Measurements from ENCODE around the gene CDH13.

DNA sequence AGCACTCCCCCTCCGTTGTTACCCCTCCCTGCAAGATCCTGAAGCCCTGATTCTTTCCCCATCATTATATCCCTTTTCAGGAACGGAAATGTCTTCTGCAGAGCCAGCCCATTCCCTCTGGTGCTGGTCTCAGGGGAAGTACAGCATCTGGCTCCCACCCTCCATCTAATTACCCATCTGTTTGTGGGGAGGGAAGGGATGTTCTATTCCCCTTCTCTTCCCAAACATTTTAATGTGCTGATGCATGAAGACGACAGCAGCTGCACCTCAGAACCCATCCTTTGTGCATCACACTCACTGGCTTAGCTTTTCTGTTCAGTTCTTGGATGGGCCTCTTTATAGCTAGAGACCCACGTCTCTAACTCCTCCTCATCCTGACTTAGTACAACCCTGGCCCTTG is 367.2 kb downstream of the CDH13 start:
- no peak for TF ChIP-seq POLR2AphosphoS2 (IDR thresholded peaks at IDR 0.05; ENCODE audit: low read depth, low read length)
- TF ChIP-seq, protein P1, sequence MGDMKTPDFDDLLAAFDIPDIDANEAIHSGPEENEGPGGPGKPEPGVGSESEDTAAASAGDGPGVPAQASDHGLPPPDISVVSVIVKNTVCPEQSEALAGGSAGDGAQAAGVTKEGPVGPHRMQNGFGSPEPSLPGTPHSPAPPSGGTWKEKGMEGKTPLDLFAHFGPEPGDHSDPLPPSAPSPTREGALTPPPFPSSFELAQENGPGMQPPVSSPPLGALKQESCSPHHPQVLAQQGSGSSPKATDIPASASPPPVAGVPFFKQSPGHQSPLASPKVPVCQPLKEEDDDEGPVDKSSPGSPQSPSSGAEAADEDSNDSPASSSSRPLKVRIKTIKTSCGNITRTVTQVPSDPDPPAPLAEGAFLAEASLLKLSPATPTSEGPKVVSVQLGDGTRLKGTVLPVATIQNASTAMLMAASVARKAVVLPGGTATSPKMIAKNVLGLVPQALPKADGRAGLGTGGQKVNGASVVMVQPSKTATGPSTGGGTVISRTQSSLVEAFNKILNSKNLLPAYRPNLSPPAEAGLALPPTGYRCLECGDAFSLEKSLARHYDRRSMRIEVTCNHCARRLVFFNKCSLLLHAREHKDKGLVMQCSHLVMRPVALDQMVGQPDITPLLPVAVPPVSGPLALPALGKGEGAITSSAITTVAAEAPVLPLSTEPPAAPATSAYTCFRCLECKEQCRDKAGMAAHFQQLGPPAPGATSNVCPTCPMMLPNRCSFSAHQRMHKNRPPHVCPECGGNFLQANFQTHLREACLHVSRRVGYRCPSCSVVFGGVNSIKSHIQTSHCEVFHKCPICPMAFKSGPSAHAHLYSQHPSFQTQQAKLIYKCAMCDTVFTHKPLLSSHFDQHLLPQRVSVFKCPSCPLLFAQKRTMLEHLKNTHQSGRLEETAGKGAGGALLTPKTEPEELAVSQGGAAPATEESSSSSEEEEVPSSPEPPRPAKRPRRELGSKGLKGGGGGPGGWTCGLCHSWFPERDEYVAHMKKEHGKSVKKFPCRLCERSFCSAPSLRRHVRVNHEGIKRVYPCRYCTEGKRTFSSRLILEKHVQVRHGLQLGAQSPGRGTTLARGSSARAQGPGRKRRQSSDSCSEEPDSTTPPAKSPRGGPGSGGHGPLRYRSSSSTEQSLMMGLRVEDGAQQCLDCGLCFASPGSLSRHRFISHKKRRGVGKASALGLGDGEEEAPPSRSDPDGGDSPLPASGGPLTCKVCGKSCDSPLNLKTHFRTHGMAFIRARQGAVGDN (IDR thresholded peaks at IDR 0.05) = no peak
- TF ChIP-seq, protein P2, sequence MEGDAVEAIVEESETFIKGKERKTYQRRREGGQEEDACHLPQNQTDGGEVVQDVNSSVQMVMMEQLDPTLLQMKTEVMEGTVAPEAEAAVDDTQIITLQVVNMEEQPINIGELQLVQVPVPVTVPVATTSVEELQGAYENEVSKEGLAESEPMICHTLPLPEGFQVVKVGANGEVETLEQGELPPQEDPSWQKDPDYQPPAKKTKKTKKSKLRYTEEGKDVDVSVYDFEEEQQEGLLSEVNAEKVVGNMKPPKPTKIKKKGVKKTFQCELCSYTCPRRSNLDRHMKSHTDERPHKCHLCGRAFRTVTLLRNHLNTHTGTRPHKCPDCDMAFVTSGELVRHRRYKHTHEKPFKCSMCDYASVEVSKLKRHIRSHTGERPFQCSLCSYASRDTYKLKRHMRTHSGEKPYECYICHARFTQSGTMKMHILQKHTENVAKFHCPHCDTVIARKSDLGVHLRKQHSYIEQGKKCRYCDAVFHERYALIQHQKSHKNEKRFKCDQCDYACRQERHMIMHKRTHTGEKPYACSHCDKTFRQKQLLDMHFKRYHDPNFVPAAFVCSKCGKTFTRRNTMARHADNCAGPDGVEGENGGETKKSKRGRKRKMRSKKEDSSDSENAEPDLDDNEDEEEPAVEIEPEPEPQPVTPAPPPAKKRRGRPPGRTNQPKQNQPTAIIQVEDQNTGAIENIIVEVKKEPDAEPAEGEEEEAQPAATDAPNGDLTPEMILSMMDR (IDR thresholded peaks at IDR 0.05 in 2 of 3, conservative IDR thresholded peaks at IDR 0.05 in 1 of 3; ENCODE audit: control insufficient read depth in 2 of 3, extremely low read depth in 1 of 3, insufficient read depth in 1 of 3, low read depth in 3 of 3, low read length in 3 of 3) = no peak
- TF ChIP-seq, protein P3, sequence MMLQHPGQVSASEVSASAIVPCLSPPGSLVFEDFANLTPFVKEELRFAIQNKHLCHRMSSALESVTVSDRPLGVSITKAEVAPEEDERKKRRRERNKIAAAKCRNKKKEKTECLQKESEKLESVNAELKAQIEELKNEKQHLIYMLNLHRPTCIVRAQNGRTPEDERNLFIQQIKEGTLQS (IDR thresholded peaks at IDR 0.05; ENCODE audit: borderline replicate concordance, extremely low read depth, low read depth, low read length) = no peak
- no peak for TF ChIP-seq CREB1 (IDR thresholded peaks at IDR 0.05; ENCODE audit: low read depth)
- TF ChIP-seq, protein P4, sequence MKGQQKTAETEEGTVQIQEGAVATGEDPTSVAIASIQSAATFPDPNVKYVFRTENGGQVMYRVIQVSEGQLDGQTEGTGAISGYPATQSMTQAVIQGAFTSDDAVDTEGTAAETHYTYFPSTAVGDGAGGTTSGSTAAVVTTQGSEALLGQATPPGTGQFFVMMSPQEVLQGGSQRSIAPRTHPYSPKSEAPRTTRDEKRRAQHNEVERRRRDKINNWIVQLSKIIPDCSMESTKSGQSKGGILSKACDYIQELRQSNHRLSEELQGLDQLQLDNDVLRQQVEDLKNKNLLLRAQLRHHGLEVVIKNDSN (IDR thresholded peaks at IDR 0.05; ENCODE audit: borderline replicate concordance, extremely low read length, insufficient read depth, low read depth, low read length) = no peak
- TF ChIP-seq, protein P5, sequence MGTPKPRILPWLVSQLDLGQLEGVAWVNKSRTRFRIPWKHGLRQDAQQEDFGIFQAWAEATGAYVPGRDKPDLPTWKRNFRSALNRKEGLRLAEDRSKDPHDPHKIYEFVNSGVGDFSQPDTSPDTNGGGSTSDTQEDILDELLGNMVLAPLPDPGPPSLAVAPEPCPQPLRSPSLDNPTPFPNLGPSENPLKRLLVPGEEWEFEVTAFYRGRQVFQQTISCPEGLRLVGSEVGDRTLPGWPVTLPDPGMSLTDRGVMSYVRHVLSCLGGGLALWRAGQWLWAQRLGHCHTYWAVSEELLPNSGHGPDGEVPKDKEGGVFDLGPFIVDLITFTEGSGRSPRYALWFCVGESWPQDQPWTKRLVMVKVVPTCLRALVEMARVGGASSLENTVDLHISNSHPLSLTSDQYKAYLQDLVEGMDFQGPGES (IDR thresholded peaks at IDR 0.05) = no peak
- TF ChIP-seq, protein P6, sequence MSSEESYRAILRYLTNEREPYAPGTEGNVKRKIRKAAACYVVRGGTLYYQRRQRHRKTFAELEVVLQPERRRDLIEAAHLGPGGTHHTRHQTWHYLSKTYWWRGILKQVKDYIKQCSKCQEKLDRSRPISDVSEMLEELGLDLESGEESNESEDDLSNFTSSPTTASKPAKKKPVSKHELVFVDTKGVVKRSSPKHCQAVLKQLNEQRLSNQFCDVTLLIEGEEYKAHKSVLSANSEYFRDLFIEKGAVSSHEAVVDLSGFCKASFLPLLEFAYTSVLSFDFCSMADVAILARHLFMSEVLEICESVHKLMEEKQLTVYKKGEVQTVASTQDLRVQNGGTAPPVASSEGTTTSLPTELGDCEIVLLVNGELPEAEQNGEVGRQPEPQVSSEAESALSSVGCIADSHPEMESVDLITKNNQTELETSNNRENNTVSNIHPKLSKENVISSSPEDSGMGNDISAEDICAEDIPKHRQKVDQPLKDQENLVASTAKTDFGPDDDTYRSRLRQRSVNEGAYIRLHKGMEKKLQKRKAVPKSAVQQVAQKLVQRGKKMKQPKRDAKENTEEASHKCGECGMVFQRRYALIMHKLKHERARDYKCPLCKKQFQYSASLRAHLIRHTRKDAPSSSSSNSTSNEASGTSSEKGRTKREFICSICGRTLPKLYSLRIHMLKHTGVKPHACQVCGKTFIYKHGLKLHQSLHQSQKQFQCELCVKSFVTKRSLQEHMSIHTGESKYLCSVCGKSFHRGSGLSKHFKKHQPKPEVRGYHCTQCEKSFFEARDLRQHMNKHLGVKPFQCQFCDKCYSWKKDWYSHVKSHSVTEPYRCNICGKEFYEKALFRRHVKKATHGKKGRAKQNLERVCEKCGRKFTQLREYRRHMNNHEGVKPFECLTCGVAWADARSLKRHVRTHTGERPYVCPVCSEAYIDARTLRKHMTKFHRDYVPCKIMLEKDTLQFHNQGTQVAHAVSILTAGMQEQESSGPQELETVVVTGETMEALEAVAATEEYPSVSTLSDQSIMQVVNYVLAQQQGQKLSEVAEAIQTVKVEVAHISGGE (CRISPR knock-in tag; IDR thresholded peaks at IDR 0.05) = no peak
- no peak for TF ChIP-seq HDAC2 (IDR thresholded peaks at IDR 0.05)
